Measurements from ENCODE around the gene CMTM7.

DNA sequence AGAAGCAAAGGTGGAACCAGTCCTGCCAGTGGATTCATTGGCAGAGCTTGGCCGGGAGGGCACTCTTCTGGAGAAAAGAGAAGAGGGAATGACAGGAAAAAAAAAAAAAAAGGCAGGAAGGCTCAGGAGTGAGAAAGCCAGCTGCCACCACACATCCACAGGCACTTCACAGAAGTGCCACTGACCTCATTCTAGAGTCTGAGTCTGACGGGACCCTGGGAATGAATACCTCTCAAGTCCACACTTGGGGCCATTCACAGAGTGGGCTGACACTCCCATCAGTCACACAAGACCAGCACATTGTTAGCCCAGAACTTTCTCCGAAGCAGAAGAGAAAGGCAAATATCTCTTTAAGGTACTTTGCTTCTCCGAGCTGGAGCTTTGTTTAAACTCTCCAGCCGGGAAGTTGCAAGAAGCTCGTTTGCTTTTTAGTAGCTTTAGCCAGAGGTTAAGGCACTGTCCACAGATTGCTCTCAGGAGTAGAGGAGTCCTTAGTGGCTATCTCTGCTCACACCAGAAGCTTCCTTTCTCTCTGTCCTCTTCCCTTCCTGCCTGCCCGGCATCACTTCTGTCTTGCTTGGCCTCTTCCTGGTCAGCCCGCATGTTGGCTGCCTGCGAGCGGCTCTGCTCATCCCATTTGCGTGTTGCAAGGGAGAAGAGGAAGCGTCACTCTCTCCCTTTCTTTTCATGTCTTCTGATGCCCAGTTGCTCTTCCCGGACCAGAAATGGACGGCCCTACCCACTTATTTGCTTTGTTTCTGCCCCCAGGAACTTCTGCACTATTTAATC, 57.2 kb downstream of the CMTM7 start:
- no peak for TF ChIP-seq CTCF (IDR thresholded peaks at IDR 0.05)
- no peak for TF ChIP-seq POLR2A (IDR thresholded peaks at IDR 0.05)
